HG03565 (cell line): ENCODE data around the gene NUFIP1.
"Not testable (repeated sequence)": the region's sequence is repeated elsewhere in the genome, so short reads cannot be mapped to it uniquely, and the experiment has no call there.

Experiments used
- ATAC-seq: cut with Tn5 transposase; IDR thresholded peaks from one replicate; pipeline ENCODE4 v1.9.1; 2021; ENCODE audit warnings: mild to moderate bottlenecking, moderate library complexity; ENCODE audit not compliant: unreplicated experiment

Gene NUFIP1

DNA sequence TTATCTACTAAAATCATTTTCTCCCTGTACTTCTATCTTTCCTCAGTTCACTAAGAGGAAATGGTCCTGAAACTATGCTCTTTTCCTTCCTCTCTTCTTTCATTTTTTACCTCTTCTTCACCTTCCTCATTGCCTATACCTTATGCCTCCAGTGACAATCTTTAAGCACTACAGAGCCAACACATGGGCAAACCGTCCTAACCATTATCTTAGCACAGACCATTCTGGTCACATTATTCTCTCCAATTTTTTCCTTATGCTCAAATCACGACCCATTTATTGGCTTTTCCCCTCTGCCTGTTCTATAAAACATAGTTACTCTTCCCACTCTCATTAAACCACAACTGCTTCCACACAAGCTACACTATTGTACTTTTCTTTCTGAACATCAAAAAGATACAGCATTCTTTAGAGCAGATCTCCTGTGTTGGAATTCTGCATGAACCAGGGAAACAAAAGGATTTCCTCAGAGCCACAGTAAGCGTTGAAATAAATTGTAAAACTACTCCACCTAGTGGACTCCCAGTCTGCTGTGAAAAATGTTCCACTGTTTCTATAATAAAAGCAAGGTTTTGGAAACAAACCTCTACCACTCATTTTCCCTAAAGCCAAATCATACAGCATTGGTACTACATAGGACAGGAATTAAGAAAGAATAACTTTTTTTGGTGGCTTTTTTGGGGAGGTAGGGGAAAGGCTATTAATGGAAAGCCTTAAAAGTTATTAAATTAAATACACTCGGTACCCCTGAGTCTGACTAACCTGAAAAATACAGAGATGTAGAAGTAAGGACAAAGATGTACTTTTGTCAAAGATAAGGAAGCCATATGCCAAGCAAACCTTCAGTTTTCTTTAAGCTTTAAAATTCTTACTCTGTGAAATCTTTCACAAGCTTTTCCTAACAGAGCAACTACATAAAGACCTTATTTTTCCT lies 19.5 kb downstream of the NUFIP1 start:
- ATAC-seq, result no peak

GRCh38 chr13:44968434-44968815 lies 20.8 kb downstream of the NUFIP1 start:
- no peak for ATAC-seq

DNA sequence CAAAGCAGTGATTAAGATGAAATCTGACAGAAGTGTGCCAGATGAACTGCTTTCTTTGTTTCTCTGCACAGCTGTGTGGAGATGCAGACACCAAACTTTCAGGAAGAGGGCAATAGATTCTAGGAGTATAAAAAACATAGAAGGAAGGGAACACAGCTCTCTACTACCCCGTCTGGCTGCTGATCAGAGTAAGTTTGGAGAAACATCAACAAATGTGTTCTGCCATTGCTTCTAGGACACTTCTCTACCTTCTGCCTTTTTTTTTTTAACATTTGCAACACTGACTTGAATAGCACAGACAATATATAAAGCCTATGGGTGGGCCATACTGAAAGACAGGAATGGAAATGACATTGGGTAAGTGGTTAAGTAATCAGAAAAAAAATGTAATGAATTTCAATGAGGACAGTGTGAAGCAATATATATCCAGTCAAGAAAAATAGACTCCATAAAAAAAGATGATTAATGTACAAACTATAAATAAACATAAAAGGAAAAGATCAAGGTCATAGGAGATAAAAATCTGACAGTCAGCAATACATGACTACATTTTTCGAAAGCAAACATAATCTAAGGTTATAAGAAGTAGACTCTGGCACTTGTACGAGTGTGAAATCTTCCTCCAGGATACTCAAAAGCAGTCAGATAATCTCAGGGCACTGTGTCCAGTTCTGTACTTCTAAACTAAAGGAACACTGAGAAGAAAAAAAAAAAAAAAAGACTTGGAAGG lies 21.4 kb downstream of the NUFIP1 start:
- no peak for ATAC-seq

GRCh38 chr13:44961997-44962396 lies 27.3 kb downstream of the NUFIP1 start:
- no peak for ATAC-seq

- no peak for ATAC-seq
Observed at GRCh38 chr13:44955406-44955805, 33.9 kb downstream of the NUFIP1 start.

DNA sequence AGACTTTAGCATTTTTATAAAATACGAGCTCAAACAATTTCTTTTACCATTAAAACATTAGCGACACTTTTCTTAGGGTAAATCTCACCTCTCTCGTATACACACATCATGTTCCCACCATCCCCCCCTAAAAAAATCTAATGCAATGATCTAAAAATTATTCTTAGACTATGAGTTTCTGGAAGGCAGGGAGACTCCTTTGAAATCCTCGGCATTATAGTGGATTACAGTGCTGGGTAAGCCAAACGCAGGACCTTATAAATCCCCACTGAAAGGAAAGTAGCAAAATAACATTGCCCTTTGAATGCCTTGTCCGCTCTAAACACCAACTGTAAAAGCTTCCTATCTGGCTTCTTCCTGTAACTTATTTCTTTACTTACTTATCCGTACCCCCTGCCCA lies 35.0 kb downstream of the NUFIP1 start:
- ATAC-seq, result no peak

- no peak for ATAC-seq
Observed at GRCh38 chr13:44952671-44953070, 36.6 kb downstream of the NUFIP1 start.

- ATAC-seq, result no peak
Observed at GRCh38 chr13:44951184-44951583, 38.1 kb downstream of the NUFIP1 start.

DNA sequence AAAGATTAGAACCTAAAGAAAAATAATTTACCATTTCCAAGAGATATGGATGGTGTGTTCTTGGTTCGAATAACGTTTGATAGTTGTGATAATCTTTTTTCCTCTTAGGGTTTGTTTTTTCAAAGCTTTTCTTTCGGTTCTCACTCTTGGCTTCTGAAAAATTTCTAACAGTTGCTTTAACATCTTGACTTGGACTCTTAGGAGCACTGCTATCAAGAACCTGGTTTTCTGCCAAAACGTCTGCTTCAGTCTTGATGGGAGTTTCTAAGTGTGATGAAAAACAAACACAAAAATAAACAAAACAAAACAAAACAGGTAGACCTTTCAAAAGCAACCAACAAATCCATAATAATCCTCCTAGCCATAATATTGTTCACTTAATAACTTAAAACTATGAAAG lies 45.9 kb downstream of the NUFIP1 start:
- not testable (repeated sequence) for ATAC-seq

- ATAC-seq, result no peak
Observed at GRCh38 chr13:44938854-44939253, 50.4 kb downstream of the NUFIP1 start.

DNA sequence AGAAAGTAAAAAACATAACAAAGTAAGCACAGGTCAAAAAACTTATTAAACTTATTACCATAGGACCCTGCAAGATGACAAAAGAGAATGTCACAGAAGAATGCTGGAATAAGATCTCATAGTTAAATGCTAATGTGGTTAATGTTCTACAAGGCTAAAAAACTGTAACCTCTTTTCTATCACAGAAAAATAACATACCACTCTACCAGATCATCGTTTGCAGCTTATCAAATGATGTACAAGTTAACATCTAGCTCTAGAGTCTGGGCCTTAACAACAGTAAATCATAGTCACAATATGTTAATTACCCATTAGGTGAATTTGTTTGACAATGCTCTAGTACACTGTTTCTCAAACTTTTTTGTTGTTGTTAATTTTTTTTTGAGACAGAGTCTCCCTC lies 53.0 kb downstream of the NUFIP1 start:
- ATAC-seq, result no peak

DNA sequence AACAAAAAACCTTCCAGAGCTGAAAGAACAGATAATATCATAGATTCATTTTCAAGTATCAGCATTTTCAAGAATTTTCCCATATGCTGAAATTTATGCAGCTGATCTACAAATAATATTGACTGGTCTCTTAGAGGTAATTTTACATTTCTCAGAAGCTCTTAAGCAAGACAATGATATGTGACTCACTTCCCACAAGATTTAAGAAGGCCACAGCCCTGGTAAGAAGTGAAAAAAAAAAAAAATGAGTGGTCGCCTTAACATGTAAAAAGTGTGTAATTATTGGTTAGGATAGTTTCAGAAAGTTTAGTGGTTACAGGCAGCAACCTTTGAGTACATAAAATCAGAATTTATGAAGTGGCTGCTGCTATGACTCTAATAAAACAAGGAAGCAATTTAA lies 54.5 kb downstream of the NUFIP1 start:
- ATAC-seq, result no peak

DNA sequence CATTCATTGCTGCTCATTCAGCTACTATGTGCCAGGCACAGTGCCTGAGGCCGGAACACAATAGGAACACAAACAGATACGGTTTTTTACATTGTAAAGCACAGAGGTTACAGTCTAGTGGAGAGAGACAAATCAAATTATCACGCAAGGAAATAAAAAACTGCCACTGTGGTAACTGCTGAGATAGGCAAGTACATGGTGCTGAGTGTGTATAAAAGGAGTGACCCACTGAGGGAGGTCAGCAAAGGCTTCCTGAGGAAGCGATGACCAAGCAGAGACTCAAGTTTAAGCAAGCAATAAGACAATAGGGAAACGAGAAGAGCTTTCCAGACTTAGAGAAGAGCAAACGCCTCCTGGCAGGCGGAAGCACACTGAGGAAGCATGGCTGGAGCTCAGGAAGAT lies 56.4 kb downstream of the NUFIP1 start:
- ATAC-seq, result no peak

- ATAC-seq, result no peak
Observed at GRCh38 chr13:44932171-44932849, 57.0 kb downstream of the NUFIP1 start.

GRCh38 chr13:44930963-44931623 lies 58.2 kb downstream of the NUFIP1 start:
- no peak for ATAC-seq

GRCh38 chr13:44930280-44930679 lies 59.0 kb downstream of the NUFIP1 start:
- no peak for ATAC-seq

GRCh38 chr13:44929692-44930091 lies 59.6 kb downstream of the NUFIP1 start:
- ATAC-seq, result no peak

DNA sequence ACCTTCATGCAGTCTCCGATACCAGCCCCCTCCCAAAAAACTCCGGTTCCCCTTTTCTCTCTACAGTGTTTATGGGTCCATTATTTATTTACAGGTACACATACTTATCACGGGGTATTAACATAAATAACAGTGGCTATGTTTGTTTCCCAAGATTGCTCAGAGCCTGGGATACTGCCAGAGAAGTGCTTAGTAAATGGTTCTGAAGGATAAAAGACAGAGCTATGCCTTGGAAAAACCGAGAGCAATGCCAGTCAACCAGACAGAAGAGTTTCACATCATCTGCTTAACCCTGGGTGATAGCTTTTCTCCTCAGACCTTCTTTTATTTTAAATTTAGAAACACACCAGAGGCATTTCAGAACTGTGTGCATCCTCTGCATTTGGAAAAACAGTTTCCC lies 61.3 kb downstream of the NUFIP1 start:
- no peak for ATAC-seq

GRCh38 chr13:44921931-44922758 lies 67.1 kb downstream of the NUFIP1 start:
- no peak for ATAC-seq

GRCh38 chr13:44921246-44921877 lies 67.9 kb downstream of the NUFIP1 start:
- ATAC-seq, result no peak
